Tibial artery (tissue), 4 donors: Measurements from ENCODE around the gene LIX1.
"Not testable (repeated sequence)": the region's sequence is repeated elsewhere in the genome, so short reads cannot be mapped to it uniquely, and the experiment has no call there.

Experiments used
- DNase-seq, 2 donors: peaks; one replicate each; pipeline ENCODE4 v3.0.0-alpha.2; 2019
- H3K27ac ChIP-seq, 2 donors: fragments of 200-600 bp; sonication (generic) in 1 of 2; 1 replicate in 1 of 2; 2 replicates in 1 of 2; pipeline ENCODE4 v1.5.1; 2018 to 2019; ENCODE audit warnings: mild to moderate bottlenecking in 1 of 2
- H3K27me3 ChIP-seq, 2 donors: fragments of 200-600 bp; sonication (generic) in 1 of 2; one replicate each; pipeline versions ENCODE4 v1.5.1 to v1.6.0; 2016 to 2019
- H3K36me3 ChIP-seq, 3 donors: fragments of 200-600 bp; sonication (generic) in 2 of 3; one replicate each; pipeline ENCODE4 v1.5.1; 2016 to 2019; ENCODE audit warnings: mild to moderate bottlenecking in 2 of 3
- H3K4me1 ChIP-seq, 4 donors: fragments of 200-600 bp; sonication (generic) in 2 of 4; 1 replicate in 3 of 4; 2 replicates in 1 of 4; pipeline ENCODE4 v1.5.1; 2016 to 2019
- H3K4me3 ChIP-seq, 2 donors: fragments of 200-600 bp; sonication (generic) in 1 of 2; 1 replicate in 1 of 2; 2 replicates in 1 of 2; pipeline ENCODE4 v1.5.1; 2018 to 2019; ENCODE audit warnings: mild to moderate bottlenecking in 2 of 2
- H3K9me3 ChIP-seq, 3 donors: fragments of 200-600 bp; sonication (generic) in 1 of 3; one replicate each; pipeline ENCODE4 v1.5.1; 2016 to 2019
- CTCF ChIP-seq, 2 experiments: fragments of 200-600 bp in 1 of 2; fragments of 450-650 bp in 1 of 2; IDR thresholded peaks; one replicate each; pipeline ENCODE4 v1.5.1; 2017 to 2019; ENCODE audit warnings: antibody characterized with exemption in 2 of 2, mild to moderate bottlenecking in 1 of 2, moderate library complexity in 1 of 2
- intact Hi-C: fragments of 100-400 bp; cut with DNase I; formaldehyde crosslinking; loops from one replicate; pipeline ENCODE4 v1.15.0; 2023; ENCODE audit warnings: low total_unique reads

The LIX1 gene

GRCh38 chr5:97142521-97143254, at the start of gene LIX1:
LIX1 (minus strand) TSS chr5:97142611; CDS start chr5:97142576, 35 bp downstream.
- H3K4me1 ChIP-seq = no peaks in the 10 kb centered on the region
- peaks cover 0 to 7% of the 10 kb centered on the region in 2 donors for H3K27me3 ChIP-seq
- TF ChIP-seq CTCF (IDR thresholded peaks at IDR 0.05) = peak; percentile 28 to 30
- H3K36me3 ChIP-seq = no peaks in the 10 kb centered on the region
- H3K9me3 ChIP-seq = no peaks in the 10 kb centered on the region
- intact Hi-C loops = no loop called here
- no peak within 1 kb of the TSS for H3K27ac ChIP-seq
- no peak within 1 kb of the TSS for H3K4me3 ChIP-seq
- peak in 1 of 2 donors; percentile 21 for DNase-seq

- Histone ChIP-seq H3K27me3 (no peaks in the 10 kb centered on the region), H3K9me3 (no peaks in the 10 kb centered on the region), H3K27ac (no peak overlapping the region), H3K4me1 (no peaks in the 10 kb centered on the region), H3K4me3 (no peak overlapping the region), H3K36me3 (no peaks in the 10 kb centered on the region)
- intact Hi-C loops = no loop called here
- DNase-seq = no peak
- TF ChIP-seq CTCF (IDR thresholded peaks at IDR 0.05) = no peak
These were observed 49.5 kb upstream of the LIX1 start for GRCh38 chr5:97191893-97192292.

GRCh38 chr5:97189523-97189922, 47.1 kb upstream of the LIX1 start:
- H3K9me3 ChIP-seq, DNase-seq, H3K27ac ChIP-seq, H3K36me3 ChIP-seq, H3K27me3 ChIP-seq, H3K4me3 ChIP-seq, intact Hi-C loops, H3K4me1 ChIP-seq: not testable (repeated sequence)

GRCh38 chr5:97183930-97184213, 41.5 kb upstream of the LIX1 start:
- Histone ChIP-seq H3K27me3 (no peaks in the 10 kb centered on the region), H3K36me3 (peaks cover under 1 to 2% (median 1%) of the 10 kb centered on the region in 3 donors), H3K4me1 (peaks cover 0 to 29% (median 11%) of the 10 kb centered on the region in 4 donors), H3K27ac (peak overlapping the region; percentile 81 to 84), H3K4me3 (peak overlapping the region; percentile 71 to 75), H3K9me3 (no peaks in the 10 kb centered on the region)
- DNase-seq = no peak
- intact Hi-C loops = loop anchor here (5.0 kb wide), 1 partner anchor 1588 kb away; the partner anchor contains the start of gene RGMB
- no peak for TF ChIP-seq CTCF (IDR thresholded peaks at IDR 0.05)

GRCh38 chr5:97183100-97183929, 40.9 kb upstream of the LIX1 start, which contains the start of gene RIOK2:
RIOK2 (minus strand) TSS chr5:97183247; CDS start chr5:97183191, 56 bp downstream.
- peak within 1 kb of the TSS; percentile 71 to 75 for H3K4me3 ChIP-seq
- peak within 1 kb of the TSS; percentile 81 to 84 for H3K27ac ChIP-seq
- peak; percentile 92 to 94 for DNase-seq
- no peaks in the 10 kb centered on the region for H3K27me3 ChIP-seq
- H3K4me1 ChIP-seq = peaks cover 0 to 29% (median 11%) of the 10 kb centered on the region in 4 donors
- TF ChIP-seq CTCF (IDR thresholded peaks at IDR 0.05) = no peak
- intact Hi-C loops = loop anchor here (5.0 kb wide), 1 partner anchor 1589 kb away; the partner anchor contains the start of gene RGMB
- H3K36me3 ChIP-seq = peaks cover 6 to 8% (median 7%) of the 10 kb centered on the region in 3 donors
- H3K9me3 ChIP-seq = no peaks in the 10 kb centered on the region
